Measurements from ENCODE around the gene MYOM3.

Gene MYOM3

DNA sequence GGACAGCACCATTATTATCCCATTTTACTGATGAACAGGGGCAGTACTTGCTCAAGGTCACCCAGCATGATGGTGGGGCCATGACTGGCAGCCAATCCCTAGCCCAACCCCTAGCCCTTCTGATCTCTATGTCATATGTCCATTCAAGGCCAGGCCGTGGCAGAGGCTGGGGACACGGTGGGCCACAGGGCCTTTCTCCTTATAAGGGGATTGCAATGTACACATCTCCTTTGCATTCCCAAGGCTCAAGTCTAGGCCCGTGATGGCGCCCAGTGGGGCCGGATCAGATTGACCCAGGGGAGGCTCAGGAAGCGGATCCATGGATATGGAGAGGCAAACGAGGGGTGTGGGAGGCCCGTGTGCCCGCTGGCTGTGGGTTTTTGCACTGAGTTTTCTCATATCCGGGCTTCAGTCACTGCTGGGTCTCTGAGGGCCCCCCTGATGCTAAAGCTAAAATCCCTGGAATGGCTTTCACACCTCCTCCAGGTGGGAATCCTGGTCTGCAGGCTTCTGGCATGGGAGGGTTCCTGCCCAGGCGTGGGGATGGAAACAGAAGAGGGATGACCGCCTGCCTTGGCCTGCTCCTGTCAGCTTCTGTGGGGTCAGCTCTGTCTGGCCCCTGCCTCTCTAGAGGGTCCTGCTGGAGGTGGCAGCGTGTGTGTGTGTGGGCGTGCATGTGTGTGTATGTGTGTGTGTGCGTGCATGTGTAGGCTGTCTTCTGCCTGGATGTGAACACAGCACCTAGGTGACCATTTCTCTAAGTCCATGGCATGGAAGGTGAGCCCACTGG is 2.1 kb downstream of the MYOM3 start:
- DNase-seq (ENCODE audit: low spot score in 2 of 2) (no peak), ATAC-seq (no peak)
- Mint-ChIP-seq H3K4me1 (peaks cover 27% of the 10 kb centered on the region), H3K4me3 (no peak overlapping the region), H3K27ac (no peak overlapping the region), H3K36me3 (no peaks in the 10 kb centered on the region), H3K9me3 (no peaks in the 10 kb centered on the region)

DNA sequence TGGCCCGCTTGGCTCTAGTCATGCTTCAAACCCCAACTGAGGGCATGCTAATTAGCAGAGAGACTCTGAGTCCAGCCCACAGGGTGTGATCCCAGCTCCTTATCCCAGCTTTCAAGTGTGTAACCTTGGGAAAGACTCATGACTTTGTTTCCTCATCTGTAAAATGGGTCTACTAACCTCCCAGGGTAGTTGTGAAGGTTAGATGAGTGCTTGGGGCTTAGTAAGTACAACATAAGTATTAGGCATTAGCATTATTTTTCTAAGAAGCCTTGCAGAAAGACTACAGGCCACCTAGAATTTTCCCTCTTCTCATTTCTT is 2.8 kb downstream of the MYOM3 start:
- H3K36me3 Mint-ChIP-seq = no peaks in the 10 kb centered on the region
- H3K9me3 Mint-ChIP-seq = no peaks in the 10 kb centered on the region
- H3K4me3 Mint-ChIP-seq = no peak overlapping the region
- H3K27ac Mint-ChIP-seq = no peak overlapping the region
- DNase-seq (ENCODE audit: low spot score in 2 of 2) = no peak
- peaks cover 27% of the 10 kb centered on the region for H3K4me1 Mint-ChIP-seq
- no peak for ATAC-seq

DNA sequence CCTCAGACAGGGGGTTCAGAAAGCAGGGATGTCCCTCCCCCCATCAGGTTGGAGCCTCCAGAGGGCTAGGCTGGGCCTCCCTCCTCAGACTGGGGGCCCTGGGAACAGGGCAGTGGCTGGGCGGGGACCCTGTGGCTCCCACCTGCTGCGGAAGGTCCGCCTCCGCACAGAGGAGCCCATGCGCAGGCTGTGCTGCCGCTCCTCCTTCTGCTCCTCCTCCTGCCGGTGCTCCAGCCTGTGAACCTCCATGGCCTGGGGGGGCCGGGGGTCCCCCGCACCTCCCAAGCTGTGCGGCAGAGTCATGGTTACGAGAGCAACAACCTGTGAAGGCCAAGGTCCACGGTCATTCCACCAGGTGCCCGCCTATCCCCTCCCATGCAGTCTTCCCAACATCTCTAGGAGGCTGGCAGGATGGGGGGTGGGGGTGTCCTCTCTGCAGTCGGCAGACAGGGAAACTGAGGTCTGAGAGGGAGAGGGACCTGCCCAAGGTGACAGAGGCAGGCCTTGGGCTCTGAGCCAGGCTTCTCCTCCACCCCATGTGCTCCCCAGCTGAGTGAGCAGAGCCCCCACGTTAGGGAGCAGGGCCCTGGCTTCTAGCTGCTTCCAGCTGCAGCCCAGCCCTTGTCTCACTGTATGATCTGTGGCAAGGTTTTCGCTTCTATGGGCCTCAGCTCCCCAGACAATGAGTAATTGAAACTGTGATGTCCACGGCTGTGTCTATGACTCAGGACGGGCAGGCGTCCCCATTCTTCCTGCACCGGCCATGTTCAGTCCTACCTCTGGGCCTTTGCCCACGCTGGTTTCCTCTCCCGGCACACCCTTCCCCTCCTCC is 3.4 kb downstream of the MYOM3 start:
- DNase-seq (ENCODE audit: low spot score in 2 of 2) = no peak
- no peak overlapping the region for H3K4me3 Mint-ChIP-seq
- no peak overlapping the region for H3K27ac Mint-ChIP-seq
- peaks cover 27% of the 10 kb centered on the region for H3K4me1 Mint-ChIP-seq
- ATAC-seq = peak; percentile 87
- H3K9me3 Mint-ChIP-seq = no peaks in the 10 kb centered on the region
- no peaks in the 10 kb centered on the region for H3K36me3 Mint-ChIP-seq

DNA sequence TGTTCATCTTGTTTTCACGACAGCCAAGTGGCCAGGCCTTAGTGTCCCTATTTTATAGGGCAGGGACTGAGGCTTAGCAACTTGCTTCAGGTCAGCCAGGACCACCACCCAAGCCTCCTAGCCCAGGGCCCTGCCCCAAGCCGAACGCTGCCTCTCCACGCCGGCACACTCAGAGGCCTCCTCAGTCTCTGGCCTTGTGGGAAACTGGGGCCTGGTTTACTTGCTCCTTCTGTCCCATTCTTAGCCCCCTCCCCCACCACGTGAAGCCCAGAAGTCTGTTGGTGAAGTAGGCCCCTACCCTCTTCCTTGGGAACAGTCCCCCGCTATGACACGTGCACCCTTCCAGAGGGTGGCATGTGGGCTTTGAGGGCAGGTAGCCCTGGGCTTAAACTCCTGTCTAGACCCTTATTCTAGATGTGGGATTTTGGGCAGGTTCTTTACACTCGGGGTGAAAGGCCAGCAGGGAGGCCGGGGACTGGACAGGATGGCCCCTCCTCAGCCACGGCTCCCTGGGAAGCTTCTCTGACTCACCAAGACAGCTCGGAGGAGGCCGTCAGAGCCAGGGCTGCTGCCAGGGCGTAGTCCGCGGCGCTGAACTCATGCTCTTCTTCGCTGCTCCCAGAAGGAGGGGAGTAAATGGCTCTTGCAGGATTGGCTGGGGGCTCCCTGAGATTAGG is 4.3 kb downstream of the MYOM3 start:
- DNase-seq (ENCODE audit: low spot score in 2 of 2) = no peak

DNA sequence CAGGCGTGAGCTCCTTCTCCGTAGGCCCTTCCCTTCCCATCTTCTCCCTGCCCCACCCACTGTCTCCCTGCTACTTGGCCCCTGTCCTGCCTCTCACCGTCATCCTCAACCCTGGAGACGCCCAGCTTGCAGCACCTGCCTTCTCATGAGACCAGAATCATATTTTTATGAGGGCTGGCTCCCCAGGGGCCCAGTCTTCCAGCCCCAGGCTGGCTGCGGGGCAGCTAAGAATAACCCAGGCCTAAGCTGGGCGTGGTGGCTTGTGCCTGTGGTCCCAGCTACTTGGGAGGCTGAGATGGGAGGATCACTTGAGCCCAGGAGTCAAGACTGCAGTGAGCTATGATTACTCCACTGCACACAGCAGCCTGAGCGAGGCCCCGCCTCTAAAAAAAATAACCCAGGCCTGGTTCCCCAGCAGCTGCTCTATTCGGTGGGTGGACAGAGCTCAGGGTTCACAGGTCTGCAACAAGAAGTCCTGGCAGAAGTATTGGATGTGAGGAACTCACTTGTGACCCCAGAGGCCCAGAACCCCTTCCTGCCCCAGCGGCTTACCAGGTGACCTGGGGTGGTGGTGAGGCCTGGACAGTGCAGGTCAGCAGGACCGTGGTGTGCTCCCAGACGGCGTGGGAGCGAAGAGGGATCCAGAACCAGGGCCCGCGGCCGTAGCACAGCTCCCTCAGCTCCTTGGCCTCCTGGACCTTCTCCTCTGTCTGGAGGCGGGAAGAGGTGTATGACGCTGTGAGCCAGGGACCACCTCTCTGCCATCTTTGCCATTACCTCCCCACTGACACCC is 6.4 kb downstream of the MYOM3 start:
- ATAC-seq = no peak
- peak overlapping the region; percentile 50 for H3K27ac Mint-ChIP-seq
- H3K9me3 Mint-ChIP-seq = no peaks in the 10 kb centered on the region

More for the DNA sequence above, 4.3 kb downstream of the MYOM3 start:
- H3K4me3 Mint-ChIP-seq = no peak overlapping the region
- no peak for ATAC-seq
- peaks cover 18% of the 10 kb centered on the region for H3K4me1 Mint-ChIP-seq
- H3K9me3 Mint-ChIP-seq = no peaks in the 10 kb centered on the region
- no peak overlapping the region for H3K27ac Mint-ChIP-seq
- H3K36me3 Mint-ChIP-seq = no peaks in the 10 kb centered on the region

DNA sequence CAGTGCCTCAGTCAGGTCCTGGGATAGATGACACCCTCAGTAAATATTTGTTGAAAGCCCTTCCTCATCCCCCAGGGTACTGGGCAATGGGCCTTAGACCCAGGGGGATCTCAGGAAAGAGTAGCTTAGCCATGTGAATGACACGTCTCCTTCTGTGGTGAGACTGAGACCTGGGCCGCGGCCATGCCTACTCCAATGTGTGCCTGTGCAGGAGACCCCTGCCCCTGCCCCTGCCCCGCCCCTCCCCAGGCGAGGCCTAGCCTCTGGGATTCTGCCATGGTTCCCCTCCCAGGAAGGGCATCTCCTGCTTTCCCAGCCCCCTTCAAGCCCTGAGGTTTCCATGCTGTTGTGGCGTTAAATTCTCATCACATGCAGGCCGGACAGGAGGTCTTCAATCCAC is 7.1 kb downstream of the MYOM3 start:
- H3K4me3 Mint-ChIP-seq = no peak overlapping the region
- H3K9me3 Mint-ChIP-seq = no peaks in the 10 kb centered on the region
- H3K36me3 Mint-ChIP-seq = no peaks in the 10 kb centered on the region
- peaks cover 6% of the 10 kb centered on the region for H3K4me1 Mint-ChIP-seq
- DNase-seq (ENCODE audit: low spot score in 2 of 2) (no peak), ATAC-seq (no peak)
- peak overlapping the region; percentile 50 for H3K27ac Mint-ChIP-seq

More for the DNA sequence above, 6.4 kb downstream of the MYOM3 start:
- DNase-seq (ENCODE audit: low spot score in 2 of 2) = no peak
- no peak overlapping the region for H3K4me3 Mint-ChIP-seq
- H3K4me1 Mint-ChIP-seq = peaks cover 6% of the 10 kb centered on the region
- no peaks in the 10 kb centered on the region for H3K36me3 Mint-ChIP-seq

DNA sequence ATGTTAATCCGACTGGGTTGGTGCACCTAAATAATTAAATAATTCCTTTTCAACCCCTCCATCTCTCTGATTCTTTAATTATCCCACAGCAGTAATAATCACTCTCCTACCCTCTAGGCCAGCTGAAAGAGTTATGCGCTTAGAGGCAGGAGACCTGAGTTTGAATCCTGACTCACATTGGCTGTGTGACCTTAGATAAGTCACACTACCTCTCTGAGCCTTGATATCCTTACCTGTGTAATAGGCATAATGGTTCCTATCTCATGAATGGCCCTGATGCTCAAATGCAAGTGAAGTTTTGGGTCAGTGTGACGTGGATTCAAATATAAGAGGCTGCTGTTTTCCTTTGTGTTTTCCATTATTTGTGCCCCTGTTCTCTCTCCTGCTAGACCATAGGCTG is 8.1 kb downstream of the MYOM3 start:
- Mint-ChIP-seq H3K4me1 (peaks cover 2% of the 10 kb centered on the region), H3K27ac (no peak overlapping the region), H3K36me3 (no peaks in the 10 kb centered on the region), H3K9me3 (no peaks in the 10 kb centered on the region), H3K4me3 (no peak overlapping the region)
- ATAC-seq (no peak), DNase-seq (ENCODE audit: low spot score in 2 of 2) (no peak)

DNA sequence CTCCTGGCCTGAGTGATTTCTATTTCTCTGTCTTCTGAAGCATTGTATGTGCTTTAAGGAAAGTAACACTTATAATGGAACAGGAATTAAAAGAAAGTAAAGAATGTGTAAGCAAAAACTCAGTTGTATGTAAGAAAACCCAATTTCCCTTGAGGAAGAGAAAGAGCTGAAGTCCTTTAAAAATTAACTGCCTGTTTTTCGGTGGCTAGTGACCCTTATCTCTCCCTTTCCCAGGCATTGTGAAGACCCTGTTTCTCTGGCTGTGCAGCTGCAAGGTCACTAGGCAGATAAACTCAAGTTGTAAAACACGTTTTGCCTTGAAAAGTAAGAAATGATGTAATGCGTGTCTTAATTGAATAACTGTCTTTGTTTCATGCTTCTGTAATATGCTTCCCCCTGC is 8.5 kb downstream of the MYOM3 start:
- no peak for DNase-seq (ENCODE audit: low spot score in 2 of 2)

DNA sequence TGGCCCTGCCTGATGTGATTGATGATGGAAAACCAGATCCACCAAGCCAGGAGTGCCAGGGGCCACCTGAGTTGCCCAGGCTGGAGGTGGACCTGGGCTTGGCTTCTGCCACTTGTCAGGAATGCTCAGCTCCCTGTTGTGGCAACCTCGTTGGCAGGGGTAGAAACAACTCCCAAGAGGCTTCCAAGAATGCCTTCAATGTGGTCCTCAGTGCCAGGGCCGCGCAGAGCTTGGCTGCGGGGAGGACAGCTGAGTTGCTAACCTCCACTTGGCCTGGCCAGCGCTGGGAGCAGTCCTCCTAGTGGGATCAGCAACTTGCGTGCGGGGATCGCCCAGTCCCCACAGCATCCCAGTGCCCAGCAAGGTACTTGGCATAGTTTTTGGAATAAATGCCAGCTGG is 9.0 kb downstream of the MYOM3 start:
- DNase-seq (ENCODE audit: low spot score in 2 of 2) = no peak

More for the DNA sequence above, 8.5 kb downstream of the MYOM3 start:
- ATAC-seq = no peak
- Mint-ChIP-seq H3K4me3 (no peak overlapping the region), H3K4me1 (no peaks in the 10 kb centered on the region), H3K9me3 (no peaks in the 10 kb centered on the region), H3K36me3 (no peaks in the 10 kb centered on the region), H3K27ac (no peak overlapping the region)

DNA sequence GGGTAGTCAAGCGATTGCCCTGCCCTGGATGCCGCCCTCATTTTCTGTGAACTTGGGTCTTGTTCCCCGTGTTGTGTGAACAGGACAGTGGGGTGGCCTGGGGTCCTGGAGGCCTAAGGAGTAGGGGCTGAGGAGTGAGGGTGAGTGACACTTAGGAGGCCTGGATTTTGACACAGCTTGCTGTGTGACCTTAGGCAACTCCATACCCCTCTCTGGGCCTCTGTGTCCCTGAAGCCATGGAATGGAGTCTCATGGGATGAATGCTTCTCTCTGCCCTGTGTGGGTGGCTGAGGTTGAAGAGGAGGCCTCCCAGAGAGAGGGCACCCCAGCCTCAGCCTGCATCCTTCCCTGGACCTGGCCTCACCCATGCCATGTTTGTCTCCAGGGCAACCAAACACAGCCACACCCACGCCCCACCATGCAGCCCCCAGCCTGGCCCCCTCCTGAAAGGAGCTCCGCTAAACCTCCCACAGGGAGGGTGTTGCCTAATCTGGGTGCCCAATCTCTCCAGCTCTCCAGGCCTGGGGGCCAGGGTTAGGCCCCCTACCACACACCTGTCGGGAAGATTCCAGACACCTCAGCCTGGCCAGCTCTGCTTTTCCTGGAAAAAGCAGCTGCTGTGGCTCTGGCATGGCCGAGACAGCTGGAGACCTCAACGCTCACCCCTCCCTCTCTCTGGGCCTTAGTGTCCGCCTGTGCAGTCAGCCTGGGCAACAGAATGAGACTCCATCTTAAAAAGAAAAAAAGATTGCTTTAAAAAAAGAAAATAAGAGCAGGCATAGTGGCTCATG is 9.9 kb downstream of the MYOM3 start:
- no peak for ATAC-seq
- peak overlapping the region; percentile 10 for H3K27ac Mint-ChIP-seq
- no peak for DNase-seq (ENCODE audit: low spot score in 2 of 2)

More for the DNA sequence above, 9.0 kb downstream of the MYOM3 start:
- ATAC-seq = no peak
- Mint-ChIP-seq H3K4me3 (no peak overlapping the region), H3K27ac (no peak overlapping the region), H3K9me3 (no peaks in the 10 kb centered on the region), H3K36me3 (no peaks in the 10 kb centered on the region), H3K4me1 (no peaks in the 10 kb centered on the region)

DNA sequence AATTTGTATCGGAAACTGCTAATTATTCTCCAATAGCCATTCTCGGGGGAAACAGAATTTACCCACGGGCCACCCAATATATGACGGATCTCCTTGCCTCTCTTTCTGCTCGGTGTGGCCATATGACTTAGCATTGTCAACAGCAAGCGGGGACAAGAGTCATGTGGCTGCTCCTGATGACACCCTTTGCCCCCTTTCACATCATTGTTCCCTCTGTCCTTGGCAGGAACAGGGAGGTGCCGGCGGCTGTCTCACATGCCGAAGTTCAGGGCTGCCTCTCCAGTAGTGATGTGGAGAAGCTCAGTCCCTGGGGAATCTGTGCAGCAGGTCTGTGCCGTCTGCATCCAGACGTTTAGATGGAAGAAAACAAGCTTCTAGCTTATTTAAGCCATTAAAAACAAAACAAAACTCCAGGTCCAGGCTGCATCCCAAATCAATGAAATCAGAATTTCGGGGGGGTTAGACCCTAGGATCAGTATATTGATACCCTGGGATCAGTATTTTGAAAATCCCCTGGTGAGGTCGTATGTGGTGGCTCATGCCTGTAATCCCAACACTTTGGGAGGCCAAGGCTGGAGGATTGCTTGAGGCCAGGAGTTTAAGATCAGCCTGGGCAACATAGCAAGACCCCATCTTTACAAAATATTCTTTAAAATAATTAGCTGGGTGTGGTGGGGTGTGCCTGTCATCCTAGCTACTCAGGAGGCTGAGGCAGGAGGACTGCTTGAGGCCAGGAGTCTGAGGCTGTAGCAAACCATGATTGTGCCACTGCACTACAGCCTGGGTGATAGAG is 10.8 kb downstream of the MYOM3 start:
- H3K4me3 Mint-ChIP-seq = no peak overlapping the region
- H3K9me3 Mint-ChIP-seq = no peaks in the 10 kb centered on the region
- H3K4me1 Mint-ChIP-seq = no peaks in the 10 kb centered on the region
- no peak for ATAC-seq
- no peaks in the 10 kb centered on the region for H3K36me3 Mint-ChIP-seq
- no peak overlapping the region for H3K27ac Mint-ChIP-seq
- no peak for DNase-seq (ENCODE audit: low spot score in 2 of 2)

More for the DNA sequence above, 9.9 kb downstream of the MYOM3 start:
- H3K36me3 Mint-ChIP-seq = no peaks in the 10 kb centered on the region
- H3K4me1 Mint-ChIP-seq = no peaks in the 10 kb centered on the region
- no peaks in the 10 kb centered on the region for H3K9me3 Mint-ChIP-seq
- no peak overlapping the region for H3K4me3 Mint-ChIP-seq

DNA sequence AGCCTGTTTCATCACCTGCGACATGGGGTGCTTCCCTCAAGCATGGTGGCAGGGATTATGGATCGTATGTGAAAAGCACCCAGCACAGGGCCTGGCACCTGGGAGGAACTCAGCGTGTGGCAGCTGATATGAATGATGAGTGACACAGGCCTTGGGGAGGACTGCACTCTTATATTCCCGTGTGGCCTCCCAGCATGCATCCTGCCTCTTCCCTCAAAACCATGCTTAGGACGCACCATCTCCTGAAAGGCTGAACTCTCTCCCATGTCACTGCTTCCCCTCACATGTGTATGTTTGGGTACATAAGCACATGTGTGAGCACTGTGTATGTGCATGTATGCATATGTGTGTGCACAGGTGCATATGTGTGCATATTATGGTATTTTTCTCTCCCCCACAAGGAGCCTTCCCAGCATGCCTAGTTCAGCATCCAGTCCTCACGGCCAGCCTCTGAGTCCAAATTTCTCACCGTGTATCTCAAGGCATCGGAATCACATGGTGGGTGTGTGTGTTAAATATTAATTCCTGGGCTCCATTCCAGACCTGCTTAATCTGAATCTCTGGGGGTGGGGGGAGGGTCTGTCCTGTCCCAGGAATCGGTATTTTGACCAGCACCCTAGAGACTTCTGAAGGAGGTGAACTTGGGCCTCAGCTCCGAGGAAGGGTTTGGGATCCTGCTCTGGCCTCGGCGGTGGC is 12.8 kb downstream of the MYOM3 start:
- Mint-ChIP-seq H3K4me1 (no peaks in the 10 kb centered on the region), H3K4me3 (no peak overlapping the region), H3K9me3 (no peaks in the 10 kb centered on the region), H3K36me3 (no peaks in the 10 kb centered on the region), H3K27ac (no peak overlapping the region)
- no peak for ATAC-seq
- DNase-seq (ENCODE audit: low spot score in 2 of 2) = no peak

DNA sequence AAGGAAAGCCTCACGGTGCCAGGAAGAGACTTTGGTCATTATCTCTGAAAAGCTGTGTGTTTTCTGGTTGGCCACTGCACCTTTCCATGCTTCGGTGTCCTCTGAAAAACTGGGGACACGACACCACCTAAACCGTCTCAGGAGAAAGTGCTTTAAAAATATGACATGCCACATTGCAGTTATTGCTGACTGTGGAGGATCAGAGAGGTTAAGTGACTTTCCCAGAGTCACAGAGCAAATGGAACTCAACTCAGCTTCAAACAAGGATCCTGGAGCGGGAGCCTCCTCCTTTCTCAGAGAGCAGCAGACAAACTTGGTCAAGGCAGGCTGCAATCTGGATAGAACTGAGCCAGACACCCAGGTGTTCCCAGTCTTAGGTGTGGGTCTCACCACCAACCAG is 13.8 kb downstream of the MYOM3 start:
- H3K4me3 Mint-ChIP-seq = no peak overlapping the region
- H3K9me3 Mint-ChIP-seq = no peaks in the 10 kb centered on the region
- no peaks in the 10 kb centered on the region for H3K36me3 Mint-ChIP-seq
- H3K4me1 Mint-ChIP-seq = no peaks in the 10 kb centered on the region
- ATAC-seq = no peak
- DNase-seq (ENCODE audit: low spot score in 2 of 2) = no peak
- H3K27ac Mint-ChIP-seq = no peak overlapping the region
